MM.1S (cell line): Measurements from ENCODE around the gene CCND1.

Experiments used
- CTCF ChIP-seq: fragments of 300-600 bp; sonication (generic); IDR thresholded peaks from 2 replicates; pipeline ENCODE4 v1.5.1; 2016; ENCODE audit warnings: antibody characterized with exemption, low read length, mixed read lengths
- EZH2 ChIP-seq: fragments of 300-600 bp; sonication (generic); optimal IDR thresholded peaks from 2 replicates; pipeline ENCODE3; 2017; ENCODE audit warnings: low read depth, mild to moderate bottlenecking, antibody characterized with exemption, low read length, mixed read lengths

GRCh38 chr11:69601011-69601975 is 39.7 kb upstream of the CCND1 start:
- no peak for TF ChIP-seq CTCF
- no peak for TF ChIP-seq EZH2
